ENCODE measurements around the gene MIPOL1. TPM values are rescaled to one million over a fixed set of nuclear protein-coding genes. Genes with fewer than 3 reads are reported as not detected.

The MIPOL1 gene
- total and polyA plus RNA-seq, 2 of the 13 experiments (the other 11 are each of a cell fraction or from before 2014, with no cell fraction given): 8.6 to 34.2 TPM

DNA sequence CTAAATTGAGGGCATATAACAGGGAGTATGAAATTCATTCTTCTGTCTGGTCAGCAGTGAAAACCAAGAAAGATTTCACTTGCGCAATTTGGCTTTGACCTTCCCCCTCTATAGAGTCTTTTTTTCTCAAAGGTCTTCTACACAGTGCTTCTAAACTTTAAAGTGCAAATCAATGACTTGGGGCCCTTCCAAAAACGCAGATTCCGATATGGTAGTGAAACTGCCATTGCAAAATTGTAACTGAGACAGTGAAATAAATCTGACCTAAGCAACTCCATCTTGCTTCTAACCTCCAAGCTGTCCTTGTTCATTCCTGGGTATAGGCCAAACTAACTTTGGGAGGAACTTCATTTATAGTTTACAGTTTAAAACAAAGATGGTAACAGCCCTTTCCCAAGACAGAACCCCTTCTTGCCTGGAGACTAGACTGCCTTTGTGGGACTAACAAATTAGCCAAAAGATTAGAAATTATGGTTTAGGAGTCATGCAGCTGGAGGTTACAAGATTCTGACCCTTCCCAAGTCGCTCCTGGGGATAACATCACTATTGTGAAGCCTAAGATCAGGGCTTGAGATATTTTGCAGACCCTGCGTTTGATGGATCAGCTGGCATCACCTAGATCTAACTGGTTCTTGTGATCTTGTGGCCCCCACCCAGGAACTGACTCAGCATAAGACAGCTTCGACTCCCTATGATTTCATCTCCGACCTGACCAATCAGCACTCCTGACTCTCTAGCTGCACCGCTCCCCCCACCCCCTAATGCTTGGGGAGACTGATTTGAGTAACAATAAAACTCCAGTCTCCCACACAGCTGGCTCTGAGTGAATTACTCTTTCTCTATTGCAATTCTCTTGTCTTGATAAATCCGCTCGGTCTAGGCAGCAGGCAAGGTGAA, 30.3 kb upstream of the MIPOL1 start:
- POLR2A ChIA-PET: no interaction called here
- no peak overlapping the region for H3K9ac ChIP-seq (ENCODE audit: insufficient read depth, low read depth, low read length)
- DNase-seq (ENCODE audit: low spot score): no peak
- no peak for ATAC-seq
- no peak overlapping the region for H3K4me3 ChIP-seq (replicated peaks in 1 of 3; ENCODE audit: insufficient read depth in 1 of 3, low read depth in 2 of 3, low read length in 3 of 3)
- no peak overlapping the region for H3K4me2 ChIP-seq (ENCODE audit: low read depth, low read length)
- CTCF ChIA-PET (ENCODE audit: low intra/inter-chr PET ratio, low total read pairs): no interaction called here
- peaks cover 0 to 12% of the 10 kb centered on the region in 2 experiments; a peak in 1 of 5 replicates for H3K27me3 ChIP-seq (ENCODE audit: control insufficient read depth in 1 of 2, insufficient read depth in 2 of 2, low read length in 2 of 2)
- no peak for FAIRE-seq
- TF ChIP-seq MAFK (conservative IDR thresholded peaks at IDR 0.05 in 1 of 2, IDR thresholded peaks at IDR 0.05 in 1 of 2; ENCODE audit: low read length in 2 of 2) (peak in 1 of 2 experiments; percentile 42; a peak in 2 of 4 replicates), CEBPG (CRISPR knock-in tag; IDR thresholded peaks at IDR 0.05) (0 out of 2 replicates have a peak, but pooled peaks have one; percentile 10), CEBPB (IDR thresholded peaks at IDR 0.05; ENCODE audit: borderline replicate concordance, low read depth, low read length) (peak; percentile 38; the same call in 1 of the 2 replicates), ZKSCAN5 (CRISPR knock-in tag; IDR thresholded peaks at IDR 0.05) (no peak)
- 52% methylated on average over 10 of the region's 10 CpGs for WGBS (ENCODE audit: low lambda C conversion rate)
- H3K36me3 ChIP-seq (replicated peaks in 1 of 2; ENCODE audit: control insufficient read depth in 1 of 2, insufficient read depth in 2 of 2, low read length in 2 of 2): no peaks in the 10 kb centered on the region
- no TSS peak for BruUV-seq (replicated peaks)
- H3K79me2 ChIP-seq (ENCODE audit: insufficient read depth, low read length): no peaks in the 10 kb centered on the region
- H2AFZ ChIP-seq (ENCODE audit: low read length): no peak overlapping the region
- in situ Hi-C loops (cut with HindIII; ENCODE audit: extremely low pct_ligation_motif_present, low pct_unique_long_range_greater_than_20kb) (no loop called here), intact Hi-C loops (cut with micrococcal nuclease; ENCODE audit: unreplicated experiment) (no loop called here)
- H3K27ac ChIP-seq (ENCODE audit: extremely low read length, insufficient read depth, low read length): no peak overlapping the region
- no peaks in the 10 kb centered on the region for H3K9me3 ChIP-seq (ENCODE audit: low read length)
- H4K20me1 ChIP-seq (ENCODE audit: insufficient read depth, low read length): no peaks in the 10 kb centered on the region
- H3K4me1 ChIP-seq (ENCODE audit: insufficient read depth, low read length): peaks cover under 1% of the 10 kb centered on the region; the same call in 1 of the 2 replicates

DNA sequence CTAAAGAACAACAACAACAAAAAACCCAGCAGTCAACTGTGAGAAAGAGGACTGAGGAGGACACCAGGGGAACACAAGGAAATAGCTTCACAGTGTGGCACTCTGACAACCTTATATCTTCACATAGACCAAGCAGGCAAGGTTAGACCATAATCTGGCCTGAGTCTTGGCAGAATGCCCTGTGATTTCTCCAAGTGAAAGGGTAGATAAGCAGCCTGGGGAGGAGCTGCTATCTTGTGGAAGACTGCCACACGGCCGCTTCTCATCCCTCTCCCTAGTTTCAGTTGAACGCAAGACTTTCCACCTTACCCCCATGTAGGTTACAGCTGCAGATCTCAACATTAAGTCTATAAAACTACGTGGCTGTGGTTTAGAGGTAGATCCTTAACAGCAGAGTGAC, 29.0 kb upstream of the MIPOL1 start:
- ChIA-PET POLR2A (no interaction called here), CTCF (ENCODE audit: low intra/inter-chr PET ratio, low total read pairs) (no interaction called here)
- DNase-seq (ENCODE audit: low spot score) (no peak), ATAC-seq (no peak), FAIRE-seq (no peak)
- H3K9me3 ChIP-seq (ENCODE audit: low read length): no peaks in the 10 kb centered on the region
- H3K4me3 ChIP-seq (replicated peaks in 1 of 3; ENCODE audit: insufficient read depth in 1 of 3, low read depth in 2 of 3, low read length in 3 of 3): no peak overlapping the region
- in situ Hi-C loops (cut with HindIII; ENCODE audit: extremely low pct_ligation_motif_present, low pct_unique_long_range_greater_than_20kb) (no loop called here), intact Hi-C loops (cut with micrococcal nuclease; ENCODE audit: unreplicated experiment) (no loop called here)
- H3K79me2 ChIP-seq (ENCODE audit: insufficient read depth, low read length): no peaks in the 10 kb centered on the region
- no peak overlapping the region for H3K4me2 ChIP-seq (ENCODE audit: low read depth, low read length)
- H3K27ac ChIP-seq (ENCODE audit: extremely low read length, insufficient read depth, low read length): no peak overlapping the region
- H3K9ac ChIP-seq (ENCODE audit: insufficient read depth, low read depth, low read length): no peak overlapping the region
- BruUV-seq (replicated peaks): no TSS peak
- no peaks in the 10 kb centered on the region for H4K20me1 ChIP-seq (ENCODE audit: insufficient read depth, low read length)
- 43% methylated on average over 4 of the region's 4 CpGs for WGBS (ENCODE audit: low lambda C conversion rate)
- peaks cover 0 to 12% of the 10 kb centered on the region in 2 experiments; a peak in 1 of 5 replicates for H3K27me3 ChIP-seq (ENCODE audit: control insufficient read depth in 1 of 2, insufficient read depth in 2 of 2, low read length in 2 of 2)
- H3K4me1 ChIP-seq (ENCODE audit: insufficient read depth, low read length): peaks cover 14% of the 10 kb centered on the region
- no peaks in the 10 kb centered on the region for H3K36me3 ChIP-seq (replicated peaks in 1 of 2; ENCODE audit: control insufficient read depth in 1 of 2, insufficient read depth in 2 of 2, low read length in 2 of 2)
- TF ChIP-seq, protein P1, sequence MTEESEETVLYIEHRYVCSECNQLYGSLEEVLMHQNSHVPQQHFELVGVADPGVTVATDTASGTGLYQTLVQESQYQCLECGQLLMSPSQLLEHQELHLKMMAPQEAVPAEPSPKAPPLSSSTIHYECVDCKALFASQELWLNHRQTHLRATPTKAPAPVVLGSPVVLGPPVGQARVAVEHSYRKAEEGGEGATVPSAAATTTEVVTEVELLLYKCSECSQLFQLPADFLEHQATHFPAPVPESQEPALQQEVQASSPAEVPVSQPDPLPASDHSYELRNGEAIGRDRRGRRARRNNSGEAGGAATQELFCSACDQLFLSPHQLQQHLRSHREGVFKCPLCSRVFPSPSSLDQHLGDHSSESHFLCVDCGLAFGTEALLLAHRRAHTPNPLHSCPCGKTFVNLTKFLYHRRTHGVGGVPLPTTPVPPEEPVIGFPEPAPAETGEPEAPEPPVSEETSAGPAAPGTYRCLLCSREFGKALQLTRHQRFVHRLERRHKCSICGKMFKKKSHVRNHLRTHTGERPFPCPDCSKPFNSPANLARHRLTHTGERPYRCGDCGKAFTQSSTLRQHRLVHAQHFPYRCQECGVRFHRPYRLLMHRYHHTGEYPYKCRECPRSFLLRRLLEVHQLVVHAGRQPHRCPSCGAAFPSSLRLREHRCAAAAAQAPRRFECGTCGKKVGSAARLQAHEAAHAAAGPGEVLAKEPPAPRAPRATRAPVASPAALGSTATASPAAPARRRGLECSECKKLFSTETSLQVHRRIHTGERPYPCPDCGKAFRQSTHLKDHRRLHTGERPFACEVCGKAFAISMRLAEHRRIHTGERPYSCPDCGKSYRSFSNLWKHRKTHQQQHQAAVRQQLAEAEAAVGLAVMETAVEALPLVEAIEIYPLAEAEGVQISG (CRISPR knock-in tag; IDR thresholded peaks at IDR 0.05): no peak
- TF ChIP-seq ZNF496 (CRISPR knock-in tag; IDR thresholded peaks at IDR 0.05; ENCODE audit: insufficient replicate concordance): no peak
- TF ChIP-seq, protein P2, sequence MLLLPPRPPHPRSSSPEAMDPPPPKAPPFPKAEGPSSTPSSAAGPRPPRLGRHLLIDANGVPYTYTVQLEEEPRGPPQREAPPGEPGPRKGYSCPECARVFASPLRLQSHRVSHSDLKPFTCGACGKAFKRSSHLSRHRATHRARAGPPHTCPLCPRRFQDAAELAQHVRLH (CRISPR knock-in tag; IDR thresholded peaks at IDR 0.05; ENCODE audit: borderline replicate concordance, low read depth): no peak
- no peak for TF ChIP-seq FOXA3 (CRISPR knock-in tag; IDR thresholded peaks at IDR 0.05)
- TF ChIP-seq TFDP2 (CRISPR knock-in tag; IDR thresholded peaks at IDR 0.05): no peak
- no peak for TF ChIP-seq KDM3A (CRISPR knock-in tag; IDR thresholded peaks at IDR 0.05; ENCODE audit: low read depth)
- peak overlapping the region; percentile 32 for H2AFZ ChIP-seq (ENCODE audit: low read length)
